NT2/D1 (cell line): ENCODE measurements around the gene PLPPR1.

Experiments
- DNase-seq: peaks from one replicate; pipeline ENCODE4 v3.0.0-alpha.2; 2011; ENCODE audit warnings: low read depth, low spot score
- H3K27me3 ChIP-seq: 2 replicates; pipeline ENCODE4 v1.6.0; 2011; ENCODE audit warnings: mild to moderate bottlenecking; ENCODE audit not compliant: insufficient read length, insufficient read depth
- H3K36me3 ChIP-seq: 2 replicates; pipeline ENCODE4 v1.6.1; 2011; ENCODE audit warnings: mild to moderate bottlenecking, low read length, mixed read lengths; ENCODE audit not compliant: insufficient read depth, insufficient read length
- H3K4me1 ChIP-seq: 2 replicates; pipeline ENCODE4 v1.5.1; 2011; ENCODE audit not compliant: insufficient read depth, insufficient read length
- H3K4me3 ChIP-seq: 2 replicates; pipeline ENCODE4 v1.5.1; 2011; ENCODE audit warnings: low read depth; ENCODE audit not compliant: insufficient read length
- H3K9ac ChIP-seq: 2 replicates; pipeline ENCODE4 v1.6.0; 2011; ENCODE audit warnings: low read depth; ENCODE audit not compliant: insufficient read length
- H3K9me3 ChIP-seq: 2 replicates; pipeline ENCODE4 v1.5.1; 2011; ENCODE audit warnings: mild to moderate bottlenecking, low read length; ENCODE audit not compliant: insufficient read depth
- SUZ12 ChIP-seq: IDR thresholded peaks from 2 replicates; pipeline ENCODE4 v1.6.1; 2011; ENCODE audit not compliant: insufficient read length, insufficient read depth; ENCODE audit errors: extremely low read depth
- YY1 ChIP-seq: IDR thresholded peaks from 2 replicates; pipeline ENCODE4 v1.6.1; 2011; ENCODE audit not compliant: insufficient read length, insufficient read depth
- ZNF274 ChIP-seq: IDR thresholded peaks from 2 replicates; pipeline ENCODE4 v1.6.1; 2011; ENCODE audit warnings: mild to moderate bottlenecking, low read depth, low read length

PLPPR1 gene

GRCh38 chr9:101028346-101029314 is at the start of gene PLPPR1:
Gene PLPPR1, plus strand, starts transcription at chr9:101028727.
- peak; percentile 51 for DNase-seq
- Histone ChIP-seq H3K9ac (peak within 1 kb of the TSS; percentile 86), H3K36me3 (no peaks in the 10 kb centered on the region), H3K4me3 (peak within 1 kb of the TSS; percentile 86), H3K9me3 (no peaks in the 10 kb centered on the region), H3K27me3 (peaks cover 67% of the 10 kb centered on the region), H3K4me1 (no peaks in the 10 kb centered on the region)
- no peak for TF ChIP-seq SUZ12

- TF ChIP-seq YY1 (no peak), ZNF274 (no peak), SUZ12 (no peak)
- H3K9ac ChIP-seq = no peak overlapping the region
- no peaks in the 10 kb centered on the region for H3K4me1 ChIP-seq
- H3K4me3 ChIP-seq = no peak overlapping the region
- no peaks in the 10 kb centered on the region for H3K27me3 ChIP-seq
- H3K36me3 ChIP-seq = no peaks in the 10 kb centered on the region
- H3K9me3 ChIP-seq = no peaks in the 10 kb centered on the region
- DNase-seq = no peak
Observed at GRCh38 chr9:100989731-100990130, 38.8 kb upstream of the PLPPR1 start.

- Histone ChIP-seq H3K9me3 (no peaks in the 10 kb centered on the region), H3K9ac (no peak overlapping the region), H3K4me1 (no peaks in the 10 kb centered on the region), H3K4me3 (no peak overlapping the region), H3K27me3 (no peaks in the 10 kb centered on the region), H3K36me3 (no peaks in the 10 kb centered on the region)
- DNase-seq = no peak
- TF ChIP-seq ZNF274 (no peak), SUZ12 (no peak), YY1 (no peak)
Observed at GRCh38 chr9:100990605-100991381, 37.7 kb upstream of the PLPPR1 start.

- TF ChIP-seq ZNF274 (no peak), YY1 (no peak), SUZ12 (no peak)
- H3K9ac ChIP-seq = no peak overlapping the region
- H3K27me3 ChIP-seq = no peaks in the 10 kb centered on the region
- H3K4me3 ChIP-seq = no peak overlapping the region
- no peak for DNase-seq
- H3K4me1 ChIP-seq = no peaks in the 10 kb centered on the region
- H3K9me3 ChIP-seq = no peaks in the 10 kb centered on the region
- no peaks in the 10 kb centered on the region for H3K36me3 ChIP-seq
Observed at GRCh38 chr9:100992632-100993031, 35.9 kb upstream of the PLPPR1 start.

GRCh38 chr9:100999906-101000544 is 28.5 kb upstream of the PLPPR1 start:
- DNase-seq = no peak
- no peak for TF ChIP-seq ZNF274
- H3K4me3 ChIP-seq = no peak overlapping the region
- H3K36me3 ChIP-seq = no peaks in the 10 kb centered on the region
- no peaks in the 10 kb centered on the region for H3K27me3 ChIP-seq
- H3K9ac ChIP-seq = no peak overlapping the region
- no peaks in the 10 kb centered on the region for H3K9me3 ChIP-seq
- H3K4me1 ChIP-seq = no peaks in the 10 kb centered on the region

- TF ChIP-seq YY1 (no peak), ZNF274 (no peak), SUZ12 (no peak)
- Histone ChIP-seq H3K36me3 (no peaks in the 10 kb centered on the region), H3K9me3 (no peaks in the 10 kb centered on the region), H3K4me1 (no peaks in the 10 kb centered on the region), H3K27me3 (no peaks in the 10 kb centered on the region), H3K9ac (no peak overlapping the region), H3K4me3 (no peak overlapping the region)
- no peak for DNase-seq
Observed at GRCh38 chr9:101005246-101005645, 23.3 kb upstream of the PLPPR1 start.

GRCh38 chr9:101014566-101014965 is 14.0 kb upstream of the PLPPR1 start:
- Histone ChIP-seq H3K27me3 (no peaks in the 10 kb centered on the region), H3K4me1 (no peaks in the 10 kb centered on the region), H3K4me3 (no peak overlapping the region), H3K9me3 (no peaks in the 10 kb centered on the region), H3K9ac (no peak overlapping the region), H3K36me3 (no peaks in the 10 kb centered on the region)
- no peak for DNase-seq
- TF ChIP-seq SUZ12 (no peak), ZNF274 (no peak), YY1 (no peak)
